H1 (cell line): ENCODE data around the gene STKLD1. TPM values are rescaled to one million over a fixed set of nuclear protein-coding genes. Genes with fewer than 3 reads are reported as not detected.

Experiments
- CTCF ChIA-PET: fragments of 300-600 bp; sonication (Branson Sonifier 250); formaldehyde crosslinking; loops from one replicate; lab custom pipeline; 2021; ENCODE audit not compliant: partially characterized antibody; lab: Charles Lee
- POLR2A ChIA-PET: fragments of 300-600 bp; sonication (Branson Sonifier 250); formaldehyde crosslinking; loops from one replicate; lab custom pipeline; 2021; ENCODE audit warnings: inconsistent platforms; ENCODE audit not compliant: partially characterized antibody; lab: Charles Lee
- DNase-seq, 2 experiments: peaks; one replicate each; pipeline versions ENCODE4 v3.0.0 to v3.0.0-alpha.2; 2010 to 2022; ENCODE audit warnings: low spot score in 2 of 2, low read depth in 1 of 2, mixed read lengths in 1 of 2
- FAIRE-seq: peaks from 2 replicates; lab custom pipeline; 2011; peaks lifted over from hg19 to GRCh38; lab: Jason Lieb, UNC
- H2AFZ ChIP-seq: 2 replicates; pipeline ENCODE4 v1.8.1; 2012; ENCODE audit warnings: low read length, inconsistent platforms
- H2AK5ac ChIP-seq: 2 replicates; pipeline ENCODE4 v1.6.1; 2013; ENCODE audit warnings: low read depth, low read length
- H2BK120ac ChIP-seq: replicated peaks from 2 replicates; pipeline ENCODE3; 2013; ENCODE audit warnings: low read depth, low read length, inconsistent platforms
- H2BK12ac ChIP-seq: 2 replicates; pipeline ENCODE4 v1.6.1; 2013; ENCODE audit warnings: low read depth, low read length
- H2BK15ac ChIP-seq: 2 replicates; pipeline ENCODE4 v1.6.1; 2013; ENCODE audit warnings: low read length
- H2BK20ac ChIP-seq: 2 replicates; pipeline ENCODE4 v1.6.1; 2013; ENCODE audit warnings: low read length
- H2BK5ac ChIP-seq: 2 replicates; pipeline ENCODE4 v1.6.1; 2013; ENCODE audit warnings: low read depth, low read length
- H3K14ac ChIP-seq: 2 replicates; pipeline ENCODE4 v1.6.1; 2013; ENCODE audit warnings: inconsistent platforms; ENCODE audit not compliant: insufficient read length
- H3K18ac ChIP-seq: 2 replicates; pipeline ENCODE4 v1.6.1; 2013; ENCODE audit warnings: low read length; ENCODE audit errors: extremely low read depth
- H3K23ac ChIP-seq: 2 replicates; pipeline ENCODE4 v1.6.1; 2013; ENCODE audit warnings: inconsistent platforms; ENCODE audit not compliant: insufficient read length
- H3K23me2 ChIP-seq: 2 replicates; pipeline ENCODE4 v1.6.1; 2013; ENCODE audit warnings: low read depth, low read length
- H3K27ac ChIP-seq: 2 replicates; pipeline ENCODE4 v1.6.1; 2011; ENCODE audit warnings: low read depth, low read length, inconsistent platforms
- H3K27me3 ChIP-seq, 4 experiments: replicated peaks in 1 of 4; 1 replicate in 1 of 4; 2 replicates in 3 of 4; pipeline versions ENCODE4 v1.6.1 to v1.8.1; 2011 to 2013; ENCODE audit warnings: low read length in 3 of 4, mild to moderate bottlenecking in 3 of 4, inconsistent platforms in 2 of 4, mixed read lengths in 2 of 4, moderate library complexity in 1 of 4; ENCODE audit not compliant: control insufficient read depth in 3 of 4, insufficient read depth in 3 of 4; ENCODE audit errors: extremely low read depth in 1 of 4
- H3K36me3 ChIP-seq, 4 experiments: 2 replicates each; pipeline versions ENCODE4 v1.6.1 to v1.8.1; 2011 to 2013; ENCODE audit warnings: mild to moderate bottlenecking in 4 of 4, low read length in 3 of 4, moderate library complexity in 2 of 4, control low read depth in 1 of 4, inconsistent platforms in 1 of 4; ENCODE audit not compliant: insufficient read depth in 4 of 4, control insufficient read depth in 2 of 4
- H3K4ac ChIP-seq: replicated peaks from 2 replicates; pipeline ENCODE3; 2013; ENCODE audit warnings: low read length, low read depth, mixed read lengths, inconsistent platforms; ENCODE audit not compliant: insufficient read length
- H3K4me1 ChIP-seq, 4 experiments: replicated peaks in 1 of 4; 1 replicate in 1 of 4; 2 replicates in 3 of 4; pipeline versions ENCODE4 v1.6.1 to v1.8.1; 2011 to 2013; ENCODE audit warnings: low read length in 3 of 4, inconsistent platforms in 2 of 4, mixed read lengths in 1 of 4; ENCODE audit not compliant: insufficient read depth in 4 of 4, control insufficient read depth in 3 of 4
- H3K4me2 ChIP-seq, 2 experiments: 2 replicates each; pipeline versions ENCODE4 v1.6.1 to v1.8.1; 2011 to 2013; ENCODE audit warnings: low read depth in 2 of 2, low read length in 2 of 2, control low read depth in 1 of 2, inconsistent platforms in 1 of 2, mild to moderate bottlenecking in 1 of 2; ENCODE audit not compliant: insufficient read depth in 1 of 2
- H3K4me3 ChIP-seq, 4 experiments: fragments of 200-600, 300-600 bp in 1 of 4; sonication (generic), shearing (Covaris generic), sonication (Bioruptor Twin) in 1 of 4; 2 replicates each; pipeline versions ENCODE4 v1.5.1 to v1.8.1; 2011 to 2016; ENCODE audit warnings: low read length in 4 of 4, low read depth in 3 of 4, control low read depth in 2 of 4, inconsistent platforms in 2 of 4, mild to moderate bottlenecking in 2 of 4, mixed read lengths in 1 of 4, moderate library complexity in 1 of 4; ENCODE audit not compliant: insufficient read depth in 2 of 4; ENCODE audit errors: extremely low read depth in 1 of 4
- H3K56ac ChIP-seq: replicated peaks from 2 replicates; pipeline ENCODE3; 2013; ENCODE audit warnings: low read depth, mild to moderate bottlenecking, mixed read lengths, low read length, inconsistent platforms; ENCODE audit not compliant: insufficient read length
- H3K79me1 ChIP-seq: 2 replicates; pipeline ENCODE4 v1.6.1; 2013; ENCODE audit warnings: low read depth, low read length, control low read depth
- H3K79me2 ChIP-seq, 2 experiments: 2 replicates each; pipeline versions ENCODE4 v1.6.1 to v1.8.1; 2012 to 2013; ENCODE audit warnings: low read length in 2 of 2, mild to moderate bottlenecking in 2 of 2, inconsistent platforms in 1 of 2; ENCODE audit not compliant: insufficient read depth in 2 of 2, control insufficient read depth in 1 of 2
- H3K9ac ChIP-seq, 4 experiments: replicated peaks in 1 of 4; 1 replicate in 1 of 4; 2 replicates in 3 of 4; pipeline versions ENCODE4 v1.6.1 to v1.8.1; 2011 to 2013; ENCODE audit warnings: low read depth in 3 of 4, low read length in 3 of 4, control low read depth in 2 of 4, mild to moderate bottlenecking in 2 of 4, moderate library complexity in 2 of 4, inconsistent platforms in 1 of 4; ENCODE audit errors: extremely low read depth in 1 of 4
- H3K9me3 ChIP-seq, 2 experiments: 2 replicates each; pipeline versions ENCODE4 v1.6.1 to v1.8.1; 2012 to 2013; ENCODE audit warnings: mild to moderate bottlenecking in 2 of 2, moderate library complexity in 2 of 2, control low read depth in 1 of 2, inconsistent platforms in 1 of 2, low read depth in 1 of 2, low read length in 1 of 2, mixed read lengths in 1 of 2; ENCODE audit not compliant: insufficient read depth in 2 of 2
- H4K20me1 ChIP-seq, 2 experiments: replicated peaks in 1 of 2; 2 replicates each; pipeline versions ENCODE3 to v1.8.1; 2011 to 2013; ENCODE audit warnings: inconsistent platforms in 2 of 2, low read length in 2 of 2, mild to moderate bottlenecking in 1 of 2; ENCODE audit not compliant: insufficient read depth in 2 of 2, control insufficient read depth in 1 of 2
- H4K5ac ChIP-seq: 2 replicates; pipeline ENCODE4 v1.6.1; 2013; ENCODE audit warnings: low read length, low read depth, mixed read lengths, inconsistent platforms; ENCODE audit not compliant: insufficient read length
- H4K8ac ChIP-seq: 2 replicates; pipeline ENCODE4 v1.8.0; 2013; ENCODE audit warnings: mild to moderate bottlenecking, moderate library complexity, low read length, inconsistent platforms; ENCODE audit not compliant: insufficient read depth; ENCODE audit errors: extremely low read depth
- H4K91ac ChIP-seq: replicated peaks from 2 replicates; pipeline ENCODE3; 2013; ENCODE audit warnings: low read length, mixed read lengths, inconsistent platforms; ENCODE audit not compliant: insufficient read length
- CBX5 ChIP-seq: fragments of 300-800, 300-1000 bp; sonication (generic); IDR thresholded peaks from 2 replicates; pipeline ENCODE4 v1.7.1; 2016; ENCODE audit warnings: antibody characterized with exemption, low read length, low read depth
- EZH2 ChIP-seq: fragments of 200-600 bp; sonication (generic); IDR thresholded peaks from 2 replicates; pipeline ENCODE4 v1.7.1; 2012; ENCODE audit warnings: low read depth, mild to moderate bottlenecking, moderate library complexity, low read length, inconsistent platforms; ENCODE audit not compliant: severe bottlenecking
- KDM5A ChIP-seq: fragments of 200-600 bp; IDR thresholded peaks from 2 replicates; pipeline ENCODE4 v1.7.1; 2012; ENCODE audit warnings: mild to moderate bottlenecking, low read length, inconsistent platforms, mixed read lengths
- POLR2A ChIP-seq, 2 experiments: IDR thresholded peaks; 1 replicate in 1 of 2; 2 replicates in 1 of 2; pipeline ENCODE4 v1.6.1; 2011; ENCODE audit warnings: low read depth in 2 of 2, low read length in 2 of 2, mild to moderate bottlenecking in 2 of 2; ENCODE audit errors: control extremely low read depth in 1 of 2
- POLR2AphosphoS5 ChIP-seq: IDR thresholded peaks from 2 replicates; pipeline ENCODE4 v1.6.1; 2011; ENCODE audit warnings: low read depth, low read length
- RBBP5 ChIP-seq: IDR thresholded peaks from 2 replicates; pipeline ENCODE4 v1.7.1; 2012; ENCODE audit warnings: low read depth, mild to moderate bottlenecking, inconsistent platforms, low read length, moderate library complexity, borderline replicate concordance
- SP1 ChIP-seq: IDR thresholded peaks from 2 replicates; pipeline ENCODE4 v1.6.1; 2011; ENCODE audit warnings: low read depth, low read length
- WGBS, 2 experiments: shearing (Covaris generic) in 1 of 2; methylation state at CpG; one replicate each; pipeline versions ENCODE4 v1.1.6 to v1.1.7; 2013 to 2015; ENCODE audit warnings: low lambda C conversion rate in 2 of 2, mixed read lengths in 2 of 2, inconsistent platforms in 1 of 2, low coverage in 1 of 2, missing lambda C conversion rate in 1 of 2; ENCODE audit not compliant: insufficient replicate concordance in 2 of 2, insufficient coverage in 1 of 2, insufficient read length in 1 of 2; ENCODE audit errors: extremely low coverage in 1 of 2, missing lambda C conversion rate in 1 of 2; 5-methylcytosine and 5-hydroxymethylcytosine counted together
- polyA plus RNA-seq, 7 experiments: library from polyadenylated mRNA; depleted of rRNA in 3 of 7; stranded (reverse) in 5 of 7; unstranded in 2 of 7; fragments of >200 nt in 5 of 7; fragments of 200-250 nt in 2 of 7; gene quantifications; 1 replicate in 5 of 7; 2 replicates in 1 of 7; 4 replicates in 1 of 7; pipeline versions ENCODE4 v1.2.1 to v1.2.3, GENCODE V29; 2011 to 2013; ENCODE audit warnings: missing spikeins in 2 of 7, mixed read lengths in 2 of 7
- total RNA-seq: library from RNA; stranded (reverse); fragmentation: NEBNext Ultra II Directional; extraction: Animal tissue kit (Norgen Biotek cat#: 25700); gene quantifications from 2 replicates; pipeline ENCODE4 v1.2.1, GENCODE V29; 2021
- TF ChIP-seq, protein P1 (sequence below): IDR thresholded peaks from 2 replicates; pipeline ENCODE4 v1.6.1; 2011; ENCODE audit warnings: low read length, improper control_type of control experiment

STKLD1 gene
- total and polyA plus RNA-seq, 2 of the 8 experiments (the other 6 are each of a cell fraction or from before 2014, with no cell fraction given), result 0.26 TPM; not detected in 1

GRCh38 chr9:133349965-133350616 is 26.1 kb upstream of the STKLD1 start:
- Histone ChIP-seq H3K36me3 (peaks cover 22 to 58% (median 46%) of the 10 kb centered on the region in 4 experiments), H2BK5ac (0 out of 2 replicates have a peak overlapping the region, but pooled peaks have one; percentile 39), H4K5ac (no peak overlapping the region), H3K4ac (no peak overlapping the region), H3K79me1 (peaks cover 7% of the 10 kb centered on the region), H3K4me3 (peak overlapping the region; percentile 93 to 100 (median 96); a peak in 6 of 8 replicates), H3K9ac (no peak overlapping the region; a peak in 1 of 7 replicates), H4K8ac (no peak overlapping the region), H3K4me2 (peak overlapping the region; percentile 91 to 97; a peak in 3 of 4 replicates), H2AFZ (no peak overlapping the region), H2BK20ac (no peak overlapping the region), H3K14ac (no peak overlapping the region), H2BK15ac (no peak overlapping the region), H3K27ac (no peak overlapping the region), H2BK120ac (no peak overlapping the region), H3K79me2 (peaks cover 9 to 39% of the 10 kb centered on the region in 2 experiments), H2BK12ac (no peak overlapping the region), H3K4me1 (peaks cover 0 to 10% (median 7%) of the 10 kb centered on the region in 4 experiments; a peak in 6 of 7 replicates)
- 94% methylated on average over 15 of the region's 15 CpGs; no CpG with 5 or more reads in 1 of the 2 experiments for WGBS, 2 experiments
- CTCF ChIA-PET, result interaction anchor here (0.7 to 2.6 kb wide), 10 partner anchors 8 to 137 kb away, joined by 3 to 14 read pairs (median 4); partner anchors contain the start of gene SURF6
- no peak for TF ChIP-seq SP1
- peak in 1 of 2 experiments; percentile 39; a peak in 1 of 3 replicates for TF ChIP-seq POLR2A (IDR thresholded peaks at IDR 0.05; ENCODE audit: control extremely low read depth in 1 of 2, low read depth in 2 of 2, low read length in 2 of 2)
- TF ChIP-seq, protein P1, sequence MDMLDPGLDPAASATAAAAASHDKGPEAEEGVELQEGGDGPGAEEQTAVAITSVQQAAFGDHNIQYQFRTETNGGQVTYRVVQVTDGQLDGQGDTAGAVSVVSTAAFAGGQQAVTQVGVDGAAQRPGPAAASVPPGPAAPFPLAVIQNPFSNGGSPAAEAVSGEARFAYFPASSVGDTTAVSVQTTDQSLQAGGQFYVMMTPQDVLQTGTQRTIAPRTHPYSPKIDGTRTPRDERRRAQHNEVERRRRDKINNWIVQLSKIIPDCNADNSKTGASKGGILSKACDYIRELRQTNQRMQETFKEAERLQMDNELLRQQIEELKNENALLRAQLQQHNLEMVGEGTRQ, result peak; percentile 25; the same call in 1 of the 2 replicates
- TF ChIP-seq KDM5A, result no peak
- no peak for TF ChIP-seq EZH2
- no peak for TF ChIP-seq RBBP5
- no peak for TF ChIP-seq CBX5
- TF ChIP-seq POLR2AphosphoS5, result peak; percentile 63; the same call in 1 of the 2 replicates
- TF ChIP-seq, all 59 proteins: peak for 3
- DNase-seq (no peak), FAIRE-seq (no peak)
- H3K27me3 ChIP-seq, result no peaks in the 10 kb centered on the region
- H3K18ac ChIP-seq, result no peak overlapping the region
- H2AK5ac ChIP-seq, result no peak overlapping the region
- no peaks in the 10 kb centered on the region for H3K9me3 ChIP-seq
- H3K56ac ChIP-seq, result no peak overlapping the region
- H4K20me1 ChIP-seq, result peaks cover 14 to 21% of the 10 kb centered on the region in 2 experiments
- POLR2A ChIA-PET, result interaction anchor here (0.7 to 16.1 kb wide), 18 partner anchors 4 to 189 kb away, joined by 3 to 461 read pairs (median 4); partner anchors contain the start of genes MED22, REXO4, RPL7A and STKLD1
- no peak overlapping the region for H3K23ac ChIP-seq
- H4K91ac ChIP-seq, result no peak overlapping the region
- peaks cover 9% of the 10 kb centered on the region; the same call in 1 of the 2 replicates for H3K23me2 ChIP-seq
